GM12801 (cell line): ENCODE data around the gene UBR2.

ENCODE experiments used
- TF ChIP-seq, protein P1 (sequence below): IDR thresholded peaks from one replicate; pipeline ENCODE4 v1.5.1; 2011; ENCODE audit warnings: control low read depth; ENCODE audit not compliant: insufficient read length; ENCODE audit errors: extremely low read depth

UBR2 gene

GRCh38 chr6:42556462-42556861 is 7.4 kb upstream of the UBR2 start:
- TF ChIP-seq, protein P1, sequence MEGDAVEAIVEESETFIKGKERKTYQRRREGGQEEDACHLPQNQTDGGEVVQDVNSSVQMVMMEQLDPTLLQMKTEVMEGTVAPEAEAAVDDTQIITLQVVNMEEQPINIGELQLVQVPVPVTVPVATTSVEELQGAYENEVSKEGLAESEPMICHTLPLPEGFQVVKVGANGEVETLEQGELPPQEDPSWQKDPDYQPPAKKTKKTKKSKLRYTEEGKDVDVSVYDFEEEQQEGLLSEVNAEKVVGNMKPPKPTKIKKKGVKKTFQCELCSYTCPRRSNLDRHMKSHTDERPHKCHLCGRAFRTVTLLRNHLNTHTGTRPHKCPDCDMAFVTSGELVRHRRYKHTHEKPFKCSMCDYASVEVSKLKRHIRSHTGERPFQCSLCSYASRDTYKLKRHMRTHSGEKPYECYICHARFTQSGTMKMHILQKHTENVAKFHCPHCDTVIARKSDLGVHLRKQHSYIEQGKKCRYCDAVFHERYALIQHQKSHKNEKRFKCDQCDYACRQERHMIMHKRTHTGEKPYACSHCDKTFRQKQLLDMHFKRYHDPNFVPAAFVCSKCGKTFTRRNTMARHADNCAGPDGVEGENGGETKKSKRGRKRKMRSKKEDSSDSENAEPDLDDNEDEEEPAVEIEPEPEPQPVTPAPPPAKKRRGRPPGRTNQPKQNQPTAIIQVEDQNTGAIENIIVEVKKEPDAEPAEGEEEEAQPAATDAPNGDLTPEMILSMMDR: no peak

GRCh38 chr6:42561986-42562385 is 1.8 kb upstream of the UBR2 start:
- TF ChIP-seq, protein P1: no peak

GRCh38 chr6:42562788-42563405 is 932 bp upstream of the UBR2 start:
- TF ChIP-seq, protein P1: no peak

DNA sequence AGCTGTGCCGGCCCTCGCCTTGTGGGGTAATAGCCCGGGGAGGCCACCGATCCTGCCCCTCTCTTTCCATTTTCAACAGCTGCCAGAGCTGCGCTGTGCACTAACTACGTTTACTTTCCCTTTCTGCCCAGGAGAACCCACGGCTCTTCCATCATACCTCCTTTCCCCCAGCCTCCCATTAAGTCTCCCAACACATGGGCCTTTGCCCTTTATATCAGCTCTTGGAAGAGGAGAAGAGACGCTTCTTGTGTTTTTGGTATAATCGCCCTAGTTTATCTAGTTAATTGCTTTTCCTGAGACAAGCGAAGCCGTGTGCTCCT is 637 bp downstream of the UBR2 start:
- TF ChIP-seq, protein P1: no peak

GRCh38 chr6:42565823-42566613 is 2.2 kb downstream of the UBR2 start:
- TF ChIP-seq, protein P1: no peak

- TF ChIP-seq, protein P1: no peak
These were observed 2.9 kb downstream of the UBR2 start for GRCh38 chr6:42566614-42567208.

DNA sequence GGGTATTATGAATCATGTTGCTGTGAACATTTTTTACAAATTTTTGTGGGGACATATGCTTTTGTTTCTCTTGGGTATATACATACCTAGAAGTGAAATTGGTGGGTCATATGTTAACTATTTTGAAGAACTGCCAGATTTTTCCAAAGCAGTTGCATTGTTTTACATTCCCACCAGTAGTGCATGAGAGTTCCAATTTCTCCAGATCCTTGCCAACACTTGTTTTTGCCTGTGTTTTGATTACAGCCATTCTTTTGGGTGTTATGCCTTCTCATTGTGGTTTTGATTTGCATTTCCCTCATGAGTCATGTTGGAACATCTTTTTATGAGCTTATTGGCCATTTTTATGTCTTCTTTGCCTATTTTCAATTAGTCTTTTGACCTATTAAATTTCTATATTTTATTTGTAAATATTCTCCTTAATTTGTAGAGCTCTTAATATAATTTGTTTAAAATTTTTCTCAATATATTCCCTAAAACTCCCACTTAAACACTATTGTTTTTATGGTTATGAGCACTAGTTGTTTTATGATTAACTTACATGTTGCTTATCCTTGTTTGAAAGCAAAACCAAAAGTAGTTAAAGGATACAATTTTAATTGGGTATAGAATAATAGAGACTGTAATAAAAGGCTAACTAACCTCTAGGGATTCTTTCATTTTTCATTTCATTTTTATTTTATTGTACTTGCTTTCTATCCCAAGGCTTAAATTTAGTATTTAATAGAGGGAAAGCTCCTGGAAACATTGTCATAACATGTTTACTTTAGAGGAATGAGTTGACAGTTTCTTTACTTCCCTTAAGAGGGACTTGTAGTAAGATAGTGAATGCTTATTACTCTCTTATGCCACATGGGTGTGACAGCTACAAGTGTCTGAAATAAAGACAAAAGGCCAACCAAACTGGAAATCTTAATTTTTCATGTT is 5.5 kb downstream of the UBR2 start:
- TF ChIP-seq, protein P1: no peak
